Activated gamma-delta T cell (primary cell): Measurements from ENCODE around the gene SGSM2.

Experiments used
- DNase-seq: peaks from one replicate; lab custom pipeline; 2025; lab: John Stamatoyannopoulos, UW

The SGSM2 gene

GRCh38 chr17:2399572-2400473 lies 62.5 kb downstream of the SGSM2 start:
- DNase-seq, result peak; percentile 94

- peak; percentile 39 for DNase-seq
These were observed 63.2 kb downstream of the SGSM2 start for GRCh38 chr17:2400474-2400866.

GRCh38 chr17:2400877-2401425 lies 63.6 kb downstream of the SGSM2 start, which contains the start of gene MNT:
TSS of gene MNT (minus strand) at chr17:2401060. CDS start at chr17:2400712, 348 bp downstream.
- DNase-seq, result peak; percentile 97

- DNase-seq, result peak; percentile 99
These were observed 64.3 kb downstream of the SGSM2 start for GRCh38 chr17:2401426-2402221.

- DNase-seq, result no peak
These were observed 65.2 kb downstream of the SGSM2 start for GRCh38 chr17:2402544-2402943.

GRCh38 chr17:2403044-2403443 lies 65.7 kb downstream of the SGSM2 start:
- no peak for DNase-seq

GRCh38 chr17:2405247-2405926 lies 68.1 kb downstream of the SGSM2 start:
- DNase-seq, result no peak

- no peak for DNase-seq
These were observed 69.1 kb downstream of the SGSM2 start for GRCh38 chr17:2406271-2406902.

GRCh38 chr17:2406903-2407790 lies 69.8 kb downstream of the SGSM2 start:
- DNase-seq, result no peak

GRCh38 chr17:2410951-2411350 lies 73.7 kb downstream of the SGSM2 start:
- DNase-seq, result no peak

GRCh38 chr17:2412561-2413021 lies 75.3 kb downstream of the SGSM2 start:
- DNase-seq, result no peak

GRCh38 chr17:2414446-2415064 lies 77.3 kb downstream of the SGSM2 start:
- no peak for DNase-seq

GRCh38 chr17:2415081-2415480 lies 77.8 kb downstream of the SGSM2 start:
- no peak for DNase-seq

- peak; percentile 60 for DNase-seq
These were observed 78.9 kb downstream of the SGSM2 start for GRCh38 chr17:2416010-2416734.

GRCh38 chr17:2418572-2418971 lies 81.3 kb downstream of the SGSM2 start:
- no peak for DNase-seq

GRCh38 chr17:2419486-2419885 lies 82.2 kb downstream of the SGSM2 start:
- no peak for DNase-seq

GRCh38 chr17:2420176-2420575 lies 82.9 kb downstream of the SGSM2 start:
- no peak for DNase-seq

- DNase-seq, result no peak
These were observed 84.2 kb downstream of the SGSM2 start for GRCh38 chr17:2421315-2422147.
